GM21360 (cell line): ENCODE results near the gene CUEDC2.

ENCODE experiments used
- ATAC-seq: cut with Tn5 transposase; IDR thresholded peaks from one replicate; pipeline ENCODE4 v1.9.1; 2021; ENCODE audit warnings: mild to moderate bottlenecking, moderate library complexity; ENCODE audit not compliant: unreplicated experiment

The CUEDC2 gene

GRCh38 chr10:102411341-102412255 is 20.8 kb downstream of the CUEDC2 start:
- ATAC-seq, result no peak

GRCh38 chr10:102410429-102411073 is 21.8 kb downstream of the CUEDC2 start:
- ATAC-seq, result no peak

- ATAC-seq, result no peak
Measured at GRCh38 chr10:102409604-102410428, 22.6 kb downstream of the CUEDC2 start.

- no peak for ATAC-seq
Measured at GRCh38 chr10:102408728-102409603, 23.4 kb downstream of the CUEDC2 start.

GRCh38 chr10:102408131-102408727 is 24.1 kb downstream of the CUEDC2 start:
- ATAC-seq, result no peak

DNA sequence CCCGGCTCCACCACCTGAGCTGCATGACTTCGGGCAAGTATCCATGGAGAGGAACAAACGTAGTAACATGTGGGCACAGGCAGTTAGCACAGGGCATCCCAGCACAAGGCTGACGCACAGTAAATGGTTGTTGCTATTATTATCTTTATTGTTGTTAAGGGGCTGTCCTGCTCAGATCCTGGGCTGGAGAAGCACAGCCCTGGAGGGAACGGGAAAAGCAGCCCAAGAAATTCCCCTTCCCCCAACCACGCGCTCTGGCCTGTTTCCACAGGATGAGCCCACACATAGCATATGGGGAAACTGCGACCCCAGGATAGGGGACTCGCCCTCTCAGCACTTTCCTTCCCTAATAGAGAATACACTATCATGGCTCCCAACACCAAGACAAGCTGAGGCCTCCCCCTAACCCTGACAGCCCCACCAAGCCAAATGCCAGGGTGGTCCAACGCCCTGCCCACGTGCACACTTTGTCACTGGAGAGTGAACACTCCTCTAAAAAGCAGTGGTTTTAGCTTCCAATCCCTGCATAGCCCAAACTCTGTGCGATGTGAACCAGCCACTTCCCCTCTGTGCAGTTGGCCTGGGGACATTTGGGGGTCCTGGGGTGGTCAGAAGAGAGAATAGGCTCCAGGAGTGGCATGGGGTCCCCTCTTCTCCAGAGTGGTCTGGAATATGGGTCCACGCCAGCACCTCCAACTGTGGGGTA is 24.8 kb downstream of the CUEDC2 start:
- ATAC-seq, result no peak

DNA sequence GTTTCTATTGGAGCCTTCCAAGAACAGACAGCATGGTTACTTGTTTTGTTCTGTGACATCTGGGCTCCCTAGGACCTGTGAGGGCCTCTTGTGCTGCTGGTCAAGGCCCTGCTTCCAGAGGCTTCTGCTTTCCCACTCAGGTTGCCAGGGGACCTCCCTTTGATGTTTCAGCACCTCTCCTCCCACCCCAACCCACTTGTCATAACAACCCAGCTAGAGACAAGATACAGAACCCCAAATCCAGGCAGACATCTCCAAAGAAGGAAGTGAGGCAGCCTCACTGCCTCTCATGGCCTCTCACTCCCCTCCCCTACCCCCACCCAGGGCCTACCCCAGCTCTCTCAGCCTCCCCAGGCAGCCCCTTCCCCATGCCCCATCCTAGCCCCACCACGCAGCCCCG is 25.6 kb downstream of the CUEDC2 start:
- ATAC-seq, result no peak

DNA sequence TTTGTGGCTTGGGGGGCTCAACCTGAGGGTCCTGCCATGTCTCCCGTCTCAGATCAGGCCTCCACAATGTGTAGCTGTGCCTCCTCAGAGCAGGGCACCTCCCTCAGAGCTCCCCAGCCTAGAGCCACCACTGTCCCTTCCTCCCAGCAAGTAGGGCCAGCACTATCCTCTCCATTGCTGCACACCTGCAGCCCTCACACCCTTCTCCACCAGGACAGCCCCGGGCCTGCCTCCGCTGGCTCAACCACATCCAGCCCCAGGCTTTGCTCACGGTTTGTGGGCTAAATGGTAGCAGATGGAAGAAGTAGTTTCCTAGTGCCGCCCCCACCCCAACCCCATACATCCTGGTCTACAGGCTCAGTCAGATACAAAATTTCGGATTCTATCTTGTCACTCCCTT is 26.7 kb downstream of the CUEDC2 start:
- no peak for ATAC-seq

- no peak for ATAC-seq
Measured at GRCh38 chr10:102405108-102405571, 27.2 kb downstream of the CUEDC2 start.

GRCh38 chr10:102404361-102405107 is 27.8 kb downstream of the CUEDC2 start:
- no peak for ATAC-seq

DNA sequence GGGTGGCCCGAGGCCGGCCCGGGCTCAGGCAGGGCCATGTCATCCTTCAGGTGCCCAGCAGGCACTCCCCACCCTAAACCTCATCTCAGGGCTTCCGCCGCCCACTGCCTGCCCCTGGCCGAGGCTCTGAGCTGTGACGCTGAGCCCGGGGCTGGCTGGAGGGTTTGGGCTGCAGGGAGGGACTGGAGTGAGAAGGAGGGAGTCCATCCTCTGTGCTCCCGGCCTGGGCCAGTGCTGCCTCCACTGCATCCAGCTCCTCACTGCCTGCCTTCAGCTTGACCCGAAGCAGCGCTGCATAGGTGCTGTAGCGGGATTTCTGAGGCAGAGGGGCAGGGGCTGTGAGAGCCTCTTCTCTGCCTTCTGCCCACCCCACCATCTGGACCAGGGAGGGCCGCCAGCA is 29.3 kb downstream of the CUEDC2 start:
- ATAC-seq, result no peak

DNA sequence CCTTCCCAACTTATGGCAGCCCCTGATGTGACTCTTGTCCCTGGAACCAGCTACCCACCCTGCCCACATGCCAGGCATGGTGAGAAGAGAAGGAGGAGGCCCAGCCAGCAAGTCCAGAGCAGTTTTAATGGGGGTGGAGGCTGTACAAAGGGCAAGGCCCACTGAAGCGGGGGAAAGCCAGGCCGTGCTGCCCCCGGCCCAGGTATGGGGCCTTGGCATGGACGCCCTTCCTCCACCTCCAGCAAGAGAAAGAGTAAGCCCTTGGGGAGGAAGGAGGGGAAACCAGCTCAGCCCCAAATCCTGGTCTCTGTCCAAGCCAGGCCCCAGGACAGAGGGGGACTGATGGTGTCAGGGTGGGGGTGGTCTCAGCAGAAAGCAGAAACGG is 29.9 kb downstream of the CUEDC2 start:
- no peak for ATAC-seq

GRCh38 chr10:102401735-102402511 is 30.5 kb downstream of the CUEDC2 start:
- ATAC-seq, result no peak

DNA sequence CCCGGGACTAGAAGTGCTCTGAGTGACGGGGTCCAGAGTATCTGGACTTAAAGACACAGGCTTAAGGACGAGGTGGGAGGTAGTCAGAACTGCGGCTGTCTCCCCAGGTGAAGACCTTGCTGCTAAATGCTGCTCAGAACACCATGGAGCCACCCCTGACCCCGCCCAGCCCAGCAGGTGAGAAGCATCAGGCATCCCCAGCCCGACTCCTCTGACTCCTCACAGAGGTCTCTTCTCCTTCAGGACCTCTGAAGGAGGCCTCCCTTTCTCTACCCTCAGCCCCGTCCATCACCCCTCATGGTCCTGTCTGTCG is 31.1 kb downstream of the CUEDC2 start:
- ATAC-seq, result no peak

DNA sequence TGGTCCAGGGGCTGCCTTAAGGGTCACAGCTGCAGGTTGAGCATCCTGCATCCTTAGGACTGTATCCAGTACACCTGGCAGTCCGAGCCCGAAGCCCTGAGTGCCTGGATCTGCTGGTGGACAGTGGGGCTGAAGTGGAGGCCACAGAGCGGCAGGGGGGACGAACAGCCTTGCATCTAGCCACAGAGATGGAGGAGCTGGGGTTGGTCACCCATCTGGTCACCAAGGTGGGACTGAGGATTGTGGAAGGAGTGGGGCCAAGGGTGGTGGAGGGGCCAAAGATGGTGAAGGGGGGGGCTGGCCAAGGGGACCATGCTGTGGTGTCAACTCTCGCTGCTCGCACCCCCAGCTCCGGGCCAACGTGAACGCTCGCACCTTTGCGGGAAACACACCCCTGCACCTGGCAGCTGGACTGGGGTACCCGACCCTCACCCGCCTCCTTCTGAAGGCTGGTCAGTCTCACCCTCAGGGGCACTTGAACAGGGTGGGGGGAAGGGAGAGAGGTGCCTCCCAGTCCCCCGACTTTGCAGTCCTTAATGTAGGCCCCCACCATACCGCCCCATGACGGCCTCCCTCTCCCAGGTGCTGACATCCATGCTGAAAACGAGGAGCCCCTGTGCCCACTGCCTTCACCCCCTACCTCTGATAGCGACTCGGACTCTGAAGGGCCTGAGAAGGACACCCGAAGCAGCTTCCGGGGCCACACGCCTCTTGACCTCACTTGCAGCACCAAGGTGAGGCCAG is 31.6 kb downstream of the CUEDC2 start:
- no peak for ATAC-seq

DNA sequence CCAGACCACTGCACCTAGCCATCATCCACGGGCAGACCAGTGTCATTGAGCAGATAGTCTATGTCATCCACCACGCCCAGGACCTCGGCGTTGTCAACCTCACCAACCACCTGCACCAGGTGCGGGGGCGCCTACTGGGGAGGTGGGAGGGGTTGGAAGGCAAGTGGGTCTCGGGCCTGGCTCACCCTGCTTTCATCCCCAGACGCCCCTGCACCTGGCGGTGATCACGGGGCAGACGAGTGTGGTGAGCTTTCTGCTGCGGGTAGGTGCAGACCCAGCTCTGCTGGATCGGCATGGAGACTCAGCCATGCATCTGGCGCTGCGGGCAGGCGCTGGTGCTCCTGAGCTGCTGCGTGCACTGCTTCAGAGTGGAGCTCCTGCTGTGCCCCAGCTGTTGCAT is 32.3 kb downstream of the CUEDC2 start:
- no peak for ATAC-seq
